PFSK-1 (cell line): Measurements from ENCODE around the gene ZMAT5.

ENCODE experiments used
- FOXP2 ChIP-seq: optimal IDR thresholded peaks from 2 replicates; pipeline ENCODE3; 2011; ENCODE audit warnings: borderline replicate concordance, control low read depth, inconsistent platforms; ENCODE audit not compliant: insufficient read depth; ENCODE audit errors: extremely low read length, extremely low read depth
- POLR2AphosphoS5 ChIP-seq: IDR thresholded peaks from 2 replicates; pipeline ENCODE4 v1.6.1; 2012; ENCODE audit warnings: low read depth, mild to moderate bottlenecking, control low read depth, low read length, moderate library complexity
- SIN3A ChIP-seq: IDR thresholded peaks from 2 replicates; pipeline ENCODE4 v1.6.1; 2012; ENCODE audit warnings: mild to moderate bottlenecking, low read length, moderate library complexity, borderline replicate concordance; ENCODE audit not compliant: insufficient read depth
- TAF1 ChIP-seq: IDR thresholded peaks from 2 replicates; pipeline ENCODE4 v1.6.1; 2012; ENCODE audit warnings: low read length, control low read depth, borderline replicate concordance; ENCODE audit not compliant: insufficient read depth
- TF ChIP-seq, protein P1 (sequence below), 2 experiments: IDR thresholded peaks; 2 replicates each; pipeline versions ENCODE4 v1.6.1 to v1.8.0; 2011 to 2012; ENCODE audit warnings: low read depth in 2 of 2, low read length in 2 of 2, control low read depth in 1 of 2, inconsistent platforms in 1 of 2, mild to moderate bottlenecking in 1 of 2, moderate library complexity in 1 of 2; ENCODE audit not compliant: insufficient read depth in 1 of 2

The ZMAT5 gene

DNA sequence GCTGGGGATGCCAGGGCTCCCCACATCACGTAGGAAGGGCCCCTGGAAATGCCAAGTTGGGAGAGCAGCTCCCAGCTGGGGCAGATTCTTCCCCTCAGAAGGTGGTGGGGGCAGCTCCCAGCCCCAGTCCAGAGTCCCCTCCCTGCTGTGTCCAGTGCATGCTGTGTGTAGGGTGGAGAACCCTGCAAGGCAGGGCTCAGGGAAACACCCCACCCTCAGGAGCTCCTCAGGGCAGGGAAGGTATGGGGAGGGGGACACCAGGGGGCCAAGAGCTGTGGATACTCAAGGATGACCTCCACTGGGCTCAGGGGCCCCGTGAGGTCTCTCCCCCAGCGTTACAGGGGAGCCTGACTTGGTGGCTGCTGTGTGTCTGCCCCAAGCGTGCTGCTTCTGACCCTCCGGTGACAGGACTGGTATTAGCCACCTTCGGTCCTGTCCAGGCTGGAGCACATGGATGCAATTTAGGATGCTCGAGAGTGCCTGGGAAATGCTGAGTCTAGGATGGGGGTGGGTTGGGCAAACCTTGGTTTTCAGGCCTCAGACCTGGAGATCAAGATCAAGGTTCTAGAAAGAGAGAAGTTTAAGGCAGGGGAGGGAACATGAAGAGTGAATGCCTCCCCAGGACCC lies 63.1 kb downstream of the ZMAT5 start:
- TF ChIP-seq TAF1 (no peak), POLR2AphosphoS5 (no peak), FOXP2 (no peak), SIN3A (no peak)
- TF ChIP-seq, protein P1, sequence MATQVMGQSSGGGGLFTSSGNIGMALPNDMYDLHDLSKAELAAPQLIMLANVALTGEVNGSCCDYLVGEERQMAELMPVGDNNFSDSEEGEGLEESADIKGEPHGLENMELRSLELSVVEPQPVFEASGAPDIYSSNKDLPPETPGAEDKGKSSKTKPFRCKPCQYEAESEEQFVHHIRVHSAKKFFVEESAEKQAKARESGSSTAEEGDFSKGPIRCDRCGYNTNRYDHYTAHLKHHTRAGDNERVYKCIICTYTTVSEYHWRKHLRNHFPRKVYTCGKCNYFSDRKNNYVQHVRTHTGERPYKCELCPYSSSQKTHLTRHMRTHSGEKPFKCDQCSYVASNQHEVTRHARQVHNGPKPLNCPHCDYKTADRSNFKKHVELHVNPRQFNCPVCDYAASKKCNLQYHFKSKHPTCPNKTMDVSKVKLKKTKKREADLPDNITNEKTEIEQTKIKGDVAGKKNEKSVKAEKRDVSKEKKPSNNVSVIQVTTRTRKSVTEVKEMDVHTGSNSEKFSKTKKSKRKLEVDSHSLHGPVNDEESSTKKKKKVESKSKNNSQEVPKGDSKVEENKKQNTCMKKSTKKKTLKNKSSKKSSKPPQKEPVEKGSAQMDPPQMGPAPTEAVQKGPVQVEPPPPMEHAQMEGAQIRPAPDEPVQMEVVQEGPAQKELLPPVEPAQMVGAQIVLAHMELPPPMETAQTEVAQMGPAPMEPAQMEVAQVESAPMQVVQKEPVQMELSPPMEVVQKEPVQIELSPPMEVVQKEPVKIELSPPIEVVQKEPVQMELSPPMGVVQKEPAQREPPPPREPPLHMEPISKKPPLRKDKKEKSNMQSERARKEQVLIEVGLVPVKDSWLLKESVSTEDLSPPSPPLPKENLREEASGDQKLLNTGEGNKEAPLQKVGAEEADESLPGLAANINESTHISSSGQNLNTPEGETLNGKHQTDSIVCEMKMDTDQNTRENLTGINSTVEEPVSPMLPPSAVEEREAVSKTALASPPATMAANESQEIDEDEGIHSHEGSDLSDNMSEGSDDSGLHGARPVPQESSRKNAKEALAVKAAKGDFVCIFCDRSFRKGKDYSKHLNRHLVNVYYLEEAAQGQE (IDR thresholded peaks at IDR 0.05; ENCODE audit: insufficient read depth in 1 of 2, low read depth in 2 of 2, low read length in 2 of 2) = no peak

DNA sequence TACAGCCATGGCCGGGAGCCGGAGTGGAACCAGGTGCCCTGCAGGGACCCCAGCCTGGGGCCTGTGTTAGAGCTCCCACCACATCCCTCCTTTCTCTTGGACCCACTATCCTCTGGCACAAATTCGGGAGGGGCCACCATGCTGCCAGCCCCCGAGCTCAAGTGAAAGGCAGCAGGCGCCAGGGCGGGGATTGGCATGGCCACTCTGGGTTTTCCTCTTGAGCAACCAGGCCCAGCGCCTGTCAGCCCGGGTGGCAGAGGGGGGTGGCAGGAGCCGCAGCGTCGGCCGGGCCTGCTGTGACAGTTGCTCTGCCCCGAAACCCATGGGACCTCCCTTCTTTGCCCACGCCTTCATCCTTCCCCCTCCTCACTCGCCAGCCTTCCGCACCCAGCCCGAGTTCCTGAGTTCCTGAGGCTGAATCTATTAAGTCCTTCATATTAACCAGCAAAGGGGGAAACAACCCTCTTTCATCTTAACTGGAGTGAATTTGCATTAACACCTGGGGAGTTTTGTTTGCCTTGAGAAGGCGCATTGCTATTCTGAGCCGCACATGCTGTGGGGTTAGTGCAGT lies 63.8 kb downstream of the ZMAT5 start:
- TF ChIP-seq SIN3A (no peak), FOXP2 (no peak)
- TF ChIP-seq, protein P1 (IDR thresholded peaks at IDR 0.05; ENCODE audit: insufficient read depth in 1 of 2, low read depth in 2 of 2, low read length in 2 of 2) = no peak

DNA sequence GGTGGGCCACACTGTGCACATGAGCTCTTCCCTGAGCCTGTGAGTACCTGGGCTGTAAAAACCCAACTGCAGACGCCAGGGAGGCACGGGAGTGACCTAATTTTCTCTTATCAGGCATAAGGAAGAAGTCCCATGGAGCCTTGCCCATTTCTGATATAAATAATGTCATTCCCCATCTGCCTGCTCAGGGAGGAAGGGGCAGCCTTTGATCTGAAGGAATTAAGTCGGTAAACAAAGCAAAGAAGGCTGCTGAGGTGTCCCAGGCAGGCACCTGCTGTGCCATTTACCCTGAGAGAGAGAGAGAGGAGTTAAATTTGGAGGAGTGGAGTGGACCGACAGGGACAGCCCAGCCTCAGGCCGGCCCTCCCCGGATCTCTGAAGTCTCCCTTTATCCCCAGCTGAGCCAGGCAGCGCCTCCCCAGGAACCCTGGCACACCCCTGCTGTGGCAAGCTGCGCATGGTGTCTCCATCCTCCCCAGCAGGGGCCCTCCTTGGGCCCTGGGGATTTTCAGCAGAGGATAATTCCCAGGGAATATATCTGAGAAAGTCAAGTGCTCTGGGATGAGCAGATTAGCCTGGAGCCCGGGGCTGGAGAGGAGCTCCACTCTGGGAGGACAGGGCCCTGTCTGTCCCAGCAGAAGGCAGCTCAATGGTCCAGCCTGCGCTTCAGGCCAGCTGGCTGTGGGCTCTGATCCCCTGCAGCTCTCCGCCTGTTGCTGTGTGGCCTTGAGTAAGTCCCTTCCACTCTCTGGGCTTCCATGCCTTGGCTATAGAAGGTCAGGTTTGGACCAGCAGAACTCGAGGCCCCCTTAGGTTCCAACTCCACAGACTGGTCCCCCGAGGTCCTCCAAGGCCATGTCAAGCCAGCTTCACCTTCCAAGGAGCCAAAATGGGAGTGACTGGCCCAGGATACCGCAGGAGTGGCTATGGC lies 64.5 kb downstream of the ZMAT5 start:
- TF ChIP-seq FOXP2 = no peak
- no peak for TF ChIP-seq TAF1
- TF ChIP-seq, protein P1 (IDR thresholded peaks at IDR 0.05; ENCODE audit: insufficient read depth in 1 of 2, low read depth in 2 of 2, low read length in 2 of 2) = no peak
- no peak for TF ChIP-seq SIN3A
- no peak for TF ChIP-seq POLR2AphosphoS5

DNA sequence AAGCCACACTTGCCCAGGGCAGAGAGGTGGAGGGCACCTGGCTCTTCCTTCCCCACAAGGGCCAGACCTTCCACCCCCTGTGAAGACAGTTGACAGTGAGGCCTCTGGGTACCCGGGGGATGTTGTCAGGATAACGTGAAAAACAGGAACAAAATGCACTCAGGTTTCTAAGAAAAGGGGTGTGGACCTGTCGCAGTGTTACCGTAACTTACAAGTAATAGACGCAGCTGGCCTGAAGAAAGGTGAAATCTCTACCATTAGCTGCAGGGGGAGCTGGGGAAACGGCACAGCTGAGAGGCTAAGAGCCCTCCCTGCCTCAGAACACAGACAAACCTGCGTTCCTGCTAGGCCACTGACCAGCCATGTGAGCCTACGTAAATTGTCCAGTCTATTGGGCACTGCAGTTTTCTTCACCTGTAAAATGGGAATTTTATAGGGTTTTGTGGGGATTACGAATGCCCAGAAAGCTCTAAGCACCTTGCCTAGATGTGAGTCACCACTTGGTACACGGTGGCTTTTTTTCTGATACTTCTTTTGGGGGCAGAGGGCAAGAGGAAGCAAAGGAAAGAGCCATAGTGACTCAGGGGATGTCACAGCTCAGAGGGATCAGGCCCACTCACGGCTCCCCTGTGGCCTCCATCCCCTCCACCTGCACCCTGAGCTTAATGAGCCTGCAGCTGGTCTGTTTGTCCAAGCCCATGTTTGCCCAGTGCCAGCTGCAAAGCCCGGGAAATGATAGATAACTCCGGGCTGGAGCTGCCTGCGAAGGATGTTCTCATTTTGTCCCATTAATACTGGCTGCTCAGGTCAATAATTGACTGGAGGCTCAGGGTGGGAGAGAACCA lies 65.4 kb downstream of the ZMAT5 start:
- TF ChIP-seq POLR2AphosphoS5 (no peak), SIN3A (no peak), TAF1 (no peak), FOXP2 (no peak)
- TF ChIP-seq, protein P1 (IDR thresholded peaks at IDR 0.05; ENCODE audit: insufficient read depth in 1 of 2, low read depth in 2 of 2, low read length in 2 of 2) = no peak
